Cardiac fibroblast (primary cell): ENCODE results near the gene GPC6.
A peak's percentile ranks its signal among the peaks of the same experiment; 100 is the strongest.

Source experiments
- DNase-seq, 2 donors: peaks; one replicate each; pipeline versions ENCODE4 v3.0.0 to v3.0.0-alpha.2; 2010; ENCODE audit warnings: low read depth in 2 of 2
- H3K4me3 ChIP-seq, 2 donors: replicated peaks in 1 of 2; 1 replicate in 1 of 2; 2 replicates in 1 of 2; pipeline ENCODE4 v1.5.1; 2011; ENCODE audit warnings: low read depth in 2 of 2, low read length in 2 of 2, mild to moderate bottlenecking in 2 of 2, moderate library complexity in 1 of 2
- TF ChIP-seq, protein P1 (sequence below): IDR thresholded peaks from one replicate; pipeline ENCODE4 v1.5.1; 2011; ENCODE audit warnings: low read depth, mild to moderate bottlenecking, low read length, inconsistent platforms

Gene GPC6

DNA sequence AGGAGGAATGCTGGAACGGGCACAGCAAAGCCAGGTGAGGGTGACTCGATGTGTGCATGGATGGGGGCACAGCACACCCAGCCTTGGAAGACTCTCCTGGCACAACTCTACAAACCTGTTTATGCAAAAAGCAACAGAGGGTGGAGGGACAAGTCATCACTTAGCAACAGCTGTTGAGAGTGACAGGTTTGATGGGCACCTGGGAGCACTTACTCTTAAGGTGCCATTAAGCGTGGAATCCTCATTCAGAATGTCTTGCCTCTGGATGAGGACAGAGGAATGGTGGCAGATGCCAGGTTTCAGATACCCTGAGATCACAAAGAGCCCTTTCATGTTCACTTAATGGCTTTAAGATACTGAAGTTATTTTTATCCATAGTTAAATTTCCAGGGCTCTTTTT, 1155.9 kb downstream of the GPC6 start:
- DNase-seq, result no peak
- TF ChIP-seq, protein P1, sequence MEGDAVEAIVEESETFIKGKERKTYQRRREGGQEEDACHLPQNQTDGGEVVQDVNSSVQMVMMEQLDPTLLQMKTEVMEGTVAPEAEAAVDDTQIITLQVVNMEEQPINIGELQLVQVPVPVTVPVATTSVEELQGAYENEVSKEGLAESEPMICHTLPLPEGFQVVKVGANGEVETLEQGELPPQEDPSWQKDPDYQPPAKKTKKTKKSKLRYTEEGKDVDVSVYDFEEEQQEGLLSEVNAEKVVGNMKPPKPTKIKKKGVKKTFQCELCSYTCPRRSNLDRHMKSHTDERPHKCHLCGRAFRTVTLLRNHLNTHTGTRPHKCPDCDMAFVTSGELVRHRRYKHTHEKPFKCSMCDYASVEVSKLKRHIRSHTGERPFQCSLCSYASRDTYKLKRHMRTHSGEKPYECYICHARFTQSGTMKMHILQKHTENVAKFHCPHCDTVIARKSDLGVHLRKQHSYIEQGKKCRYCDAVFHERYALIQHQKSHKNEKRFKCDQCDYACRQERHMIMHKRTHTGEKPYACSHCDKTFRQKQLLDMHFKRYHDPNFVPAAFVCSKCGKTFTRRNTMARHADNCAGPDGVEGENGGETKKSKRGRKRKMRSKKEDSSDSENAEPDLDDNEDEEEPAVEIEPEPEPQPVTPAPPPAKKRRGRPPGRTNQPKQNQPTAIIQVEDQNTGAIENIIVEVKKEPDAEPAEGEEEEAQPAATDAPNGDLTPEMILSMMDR, result no peak
- H3K4me3 ChIP-seq, result no peak overlapping the region

- TF ChIP-seq, protein P1, result no peak
- no peak overlapping the region for H3K4me3 ChIP-seq
- no peak for DNase-seq
Observed at GRCh38 chr13:94382960-94383359, 1156.4 kb downstream of the GPC6 start.

- DNase-seq, result no peak
- H3K4me3 ChIP-seq, result no peak overlapping the region
- TF ChIP-seq, protein P1, result no peak
Observed at GRCh38 chr13:94384231-94384905, 1157.8 kb downstream of the GPC6 start.

- H3K4me3 ChIP-seq, result no peak overlapping the region
- TF ChIP-seq, protein P1, result no peak
- DNase-seq, result no peak
Observed at GRCh38 chr13:94387047-94387446, 1160.4 kb downstream of the GPC6 start.

- no peak overlapping the region for H3K4me3 ChIP-seq
- peak in 1 of 2 donors; percentile 19 for DNase-seq
- TF ChIP-seq, protein P1, result no peak
Observed at GRCh38 chr13:94389604-94390351, 1163.2 kb downstream of the GPC6 start.

DNA sequence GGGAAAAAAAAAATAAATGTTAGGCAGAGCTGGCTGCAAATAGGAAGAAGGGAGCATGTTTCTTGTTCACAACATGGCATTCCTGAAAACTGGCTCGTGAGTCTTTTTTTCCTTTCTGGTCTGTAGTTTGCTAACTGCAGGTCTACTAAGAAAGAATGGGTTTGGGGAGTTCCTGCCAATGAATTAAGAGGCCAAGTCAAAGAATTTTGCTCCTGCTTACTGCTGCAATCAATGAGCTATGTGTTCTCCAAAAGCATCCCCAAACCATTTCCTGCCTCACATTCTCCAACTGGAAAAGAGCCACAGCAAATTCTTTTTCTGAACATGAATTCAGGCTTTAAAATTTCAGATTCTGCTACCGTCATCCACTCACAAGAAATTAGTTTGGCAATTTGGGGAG, 1164.3 kb downstream of the GPC6 start:
- DNase-seq, result peak in 1 of 2 donors; percentile 60
- TF ChIP-seq, protein P1, result no peak
- no peak overlapping the region for H3K4me3 ChIP-seq
